ENCODE measurements around the gene ROR2.
A peak's percentile ranks its signal among the peaks of the same experiment; 100 is the strongest.

The ROR2 gene

GRCh38 chr9:91710158-91710557 lies 239.9 kb downstream of the ROR2 start:
- DNase-seq: no peak

GRCh38 chr9:91705386-91705785 lies 244.6 kb downstream of the ROR2 start:
- DNase-seq: no peak

GRCh38 chr9:91700475-91700874 lies 249.6 kb downstream of the ROR2 start:
- no peak for DNase-seq

- no peak for DNase-seq
Observed at GRCh38 chr9:91698266-91698665, 251.8 kb downstream of the ROR2 start.

GRCh38 chr9:91697201-91697600 lies 252.8 kb downstream of the ROR2 start:
- no peak for DNase-seq

- DNase-seq: no peak
Observed at GRCh38 chr9:91694081-91694870, 255.8 kb downstream of the ROR2 start.

GRCh38 chr9:91693226-91693625 lies 256.8 kb downstream of the ROR2 start:
- no peak for DNase-seq

GRCh38 chr9:91690540-91691249 lies 259.3 kb downstream of the ROR2 start:
- DNase-seq: no peak

- DNase-seq: no peak
Observed at GRCh38 chr9:91689006-91689405, 261.0 kb downstream of the ROR2 start.

- no peak for DNase-seq
Observed at GRCh38 chr9:91683269-91683668, 266.8 kb downstream of the ROR2 start.

GRCh38 chr9:91682806-91683205 lies 267.2 kb downstream of the ROR2 start:
- DNase-seq: no peak

- DNase-seq: peak; percentile 6 to 19
Observed at GRCh38 chr9:91681461-91682305, 268.3 kb downstream of the ROR2 start.

GRCh38 chr9:91680998-91681397 lies 269.0 kb downstream of the ROR2 start:
- no peak for DNase-seq

- DNase-seq: no peak
Observed at GRCh38 chr9:91680106-91680505, 269.9 kb downstream of the ROR2 start.

GRCh38 chr9:91678807-91679580 lies 271.0 kb downstream of the ROR2 start:
- no peak for DNase-seq

- no peak for DNase-seq
Observed at GRCh38 chr9:91677822-91678436, 272.1 kb downstream of the ROR2 start.

GRCh38 chr9:91677331-91677730 lies 272.7 kb downstream of the ROR2 start:
- no peak for DNase-seq

GRCh38 chr9:91676046-91676445 lies 274.0 kb downstream of the ROR2 start:
- DNase-seq: no peak

- DNase-seq: no peak
Observed at GRCh38 chr9:91664663-91665062, 285.4 kb downstream of the ROR2 start.

- no peak for DNase-seq
Observed at GRCh38 chr9:91663858-91664257, 286.2 kb downstream of the ROR2 start.

- no peak for DNase-seq
Observed at GRCh38 chr9:91661451-91661850, 288.6 kb downstream of the ROR2 start.

- no peak for DNase-seq
Observed at GRCh38 chr9:91660521-91660920, 289.5 kb downstream of the ROR2 start.
